GM19035 (cell line): Measurements from ENCODE around the gene TMEM209.
"Not testable (repeated sequence)": the region's sequence is repeated elsewhere in the genome, so short reads cannot be mapped to it uniquely, and the experiment has no call there.

Experiments used
- ATAC-seq: cut with Tn5 transposase; IDR thresholded peaks from one replicate; pipeline ENCODE4 v1.9.1; 2021; ENCODE audit not compliant: unreplicated experiment

The TMEM209 gene

GRCh38 chr7:130205084-130205947 is at the start of gene TMEM209:
TMEM209 (minus strand) TSS chr7:130205406; CDS start chr7:130205375, 31 bp downstream.
- peak; percentile 96 for ATAC-seq

DNA sequence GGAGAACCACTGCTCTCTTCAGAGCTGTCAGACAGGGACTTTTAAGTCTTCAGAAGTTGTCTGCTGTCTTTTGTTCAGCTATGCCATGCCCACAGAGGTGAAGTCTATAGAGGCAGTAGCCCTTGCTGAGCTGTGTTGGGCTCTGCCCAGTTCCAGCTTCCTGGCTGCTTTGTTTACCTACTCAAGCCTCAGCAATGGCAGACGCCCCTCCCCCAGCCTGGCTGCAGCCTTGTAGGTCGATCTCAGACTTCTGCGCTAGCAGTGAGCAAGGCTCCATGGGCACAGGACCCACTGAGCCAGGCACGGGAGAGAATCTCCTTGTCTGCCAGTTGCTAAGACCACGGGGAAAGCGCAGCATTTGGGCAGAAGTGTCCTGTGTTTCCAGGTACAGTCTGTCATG is 49.3 kb upstream of the TMEM209 start:
- ATAC-seq, result no peak

GRCh38 chr7:130249626-130250025 is 44.4 kb upstream of the TMEM209 start:
- not testable (repeated sequence) for ATAC-seq

- not testable (repeated sequence) for ATAC-seq
These were observed 43.6 kb upstream of the TMEM209 start for GRCh38 chr7:130248842-130249241.

DNA sequence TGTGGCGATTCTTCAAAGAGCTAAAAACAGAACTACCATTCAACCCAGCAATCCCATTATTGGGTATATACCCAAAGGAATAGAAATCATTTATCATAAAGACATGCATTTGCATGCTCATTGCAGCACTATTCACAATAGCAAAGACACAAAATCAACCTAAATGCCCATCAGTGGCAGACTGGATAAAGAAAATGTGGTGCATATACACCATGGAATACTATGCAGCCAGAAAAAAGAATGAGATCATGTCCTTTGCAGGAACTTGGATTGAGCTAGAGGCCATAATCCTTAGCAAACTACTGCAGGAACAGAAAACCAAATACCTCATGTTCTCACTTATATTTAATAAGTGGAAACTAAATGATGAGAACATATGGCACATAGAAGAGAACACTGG is 41.3 kb upstream of the TMEM209 start:
- ATAC-seq, result not testable (repeated sequence)

- not testable (repeated sequence) for ATAC-seq
These were observed 38.3 kb upstream of the TMEM209 start for GRCh38 chr7:130243486-130243885.

DNA sequence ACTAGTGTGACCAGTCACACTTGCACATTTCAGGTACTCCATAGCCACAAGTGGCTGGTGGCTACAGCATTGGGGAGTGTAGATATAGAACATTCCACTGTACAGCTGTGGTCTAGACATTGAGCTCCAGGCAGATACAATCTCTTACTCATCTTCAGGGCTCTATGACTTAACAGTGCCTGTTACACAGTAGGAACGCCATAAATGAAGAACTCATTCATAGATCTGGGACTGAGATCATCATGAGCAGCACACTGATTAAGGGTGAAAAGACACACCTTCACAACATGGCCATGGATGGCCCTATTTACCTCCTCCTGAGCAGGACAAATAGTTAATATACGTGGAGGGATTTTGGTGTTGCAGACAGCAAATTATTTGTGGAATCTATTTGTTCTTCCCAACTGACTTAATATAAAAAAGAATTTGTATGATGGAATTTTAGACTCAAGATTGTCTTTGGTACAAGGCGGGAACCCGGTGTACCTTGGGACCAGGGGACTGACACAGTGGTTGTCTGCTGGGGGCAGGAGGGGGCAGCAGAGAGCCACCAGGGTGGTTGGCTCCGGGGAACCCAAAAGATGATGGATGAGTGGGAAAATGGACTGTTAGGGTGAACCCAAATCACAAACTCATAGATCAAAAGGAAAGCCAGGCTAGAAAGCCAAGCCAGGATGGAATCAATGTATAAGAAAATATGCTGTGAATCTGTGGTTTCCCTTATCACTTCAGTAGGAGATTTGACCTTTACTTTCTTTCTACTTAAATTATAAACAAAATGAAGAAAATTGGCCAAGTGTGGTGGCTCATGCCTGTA is 37.2 kb upstream of the TMEM209 start:
- ATAC-seq, result no peak

DNA sequence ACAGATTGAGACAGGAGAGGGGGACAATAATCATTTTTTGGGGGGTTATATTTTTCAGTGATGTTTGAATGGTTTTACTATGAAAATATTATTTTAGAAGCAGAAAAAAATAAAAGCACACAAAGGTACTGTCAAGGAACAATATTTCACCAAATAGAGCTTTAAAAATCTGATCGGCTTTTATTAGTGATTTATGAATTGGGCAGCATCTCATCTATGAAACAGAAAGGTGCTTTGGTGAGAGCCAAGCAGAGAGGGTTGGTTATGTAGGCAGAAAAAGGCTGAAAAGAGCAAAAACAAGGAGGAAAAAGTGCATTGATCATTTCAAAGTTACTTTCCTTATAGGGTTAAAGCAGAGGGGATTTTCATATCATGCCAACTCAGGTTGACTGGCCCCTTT is 35.0 kb upstream of the TMEM209 start:
- ATAC-seq, result no peak

DNA sequence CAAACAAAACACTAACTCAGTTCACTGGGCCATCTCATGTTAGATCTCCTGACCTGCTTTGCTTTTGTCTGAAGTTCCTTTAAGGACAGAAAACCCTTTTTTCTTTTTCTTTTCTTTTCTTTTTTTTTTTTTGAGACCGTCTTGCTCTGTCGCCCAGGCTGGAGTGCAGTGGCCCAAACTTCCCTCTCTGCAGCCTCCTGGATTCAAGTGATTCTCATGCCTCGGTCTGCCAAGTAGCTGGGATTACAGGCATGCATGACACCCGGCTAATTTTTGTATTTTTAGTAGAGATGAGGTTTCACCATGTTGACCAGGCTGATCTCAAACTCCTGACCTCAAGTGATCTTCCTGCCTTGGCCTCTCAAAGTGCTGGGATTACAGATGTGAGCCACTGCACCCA is 31.2 kb upstream of the TMEM209 start:
- not testable (repeated sequence) for ATAC-seq

DNA sequence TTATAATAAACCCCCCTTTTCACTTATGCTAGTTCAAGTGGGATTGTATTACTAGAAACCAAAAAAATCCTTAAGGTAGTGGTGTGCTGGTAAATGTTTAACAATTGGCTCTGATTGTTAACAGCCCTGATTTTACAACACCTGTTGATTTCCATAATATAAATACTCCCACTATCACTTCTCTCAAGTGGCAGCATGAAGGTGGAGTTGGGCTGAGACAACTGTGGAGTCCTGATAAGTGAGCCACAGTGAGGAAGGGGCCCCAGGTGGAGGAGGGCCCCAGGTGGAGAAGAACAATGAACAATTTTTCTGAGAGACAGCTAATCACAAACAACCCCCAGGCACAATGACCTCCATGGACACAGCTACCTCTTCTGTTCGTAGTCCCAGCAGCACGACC is 28.9 kb upstream of the TMEM209 start:
- ATAC-seq, result no peak

DNA sequence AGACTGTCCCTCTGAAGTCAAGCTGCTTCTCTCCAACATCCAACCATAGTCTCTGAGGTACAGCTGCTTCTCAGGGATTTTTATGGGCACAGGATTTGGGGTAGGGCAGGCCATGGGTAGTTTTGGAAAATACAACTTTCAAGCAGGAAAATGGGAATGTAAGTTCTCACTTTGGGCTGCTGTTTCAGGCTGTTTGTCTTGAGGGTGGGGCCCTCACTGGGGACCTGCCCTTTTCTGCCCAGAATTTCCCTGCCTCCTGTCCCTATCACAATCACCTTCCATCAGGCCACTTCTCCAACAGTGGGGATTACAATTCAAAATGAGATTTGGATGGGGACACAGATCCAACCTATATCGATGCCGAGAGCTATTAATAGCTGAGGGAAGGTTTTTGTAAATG is 27.0 kb upstream of the TMEM209 start:
- no peak for ATAC-seq

GRCh38 chr7:130231792-130232191 is 26.6 kb upstream of the TMEM209 start:
- no peak for ATAC-seq

DNA sequence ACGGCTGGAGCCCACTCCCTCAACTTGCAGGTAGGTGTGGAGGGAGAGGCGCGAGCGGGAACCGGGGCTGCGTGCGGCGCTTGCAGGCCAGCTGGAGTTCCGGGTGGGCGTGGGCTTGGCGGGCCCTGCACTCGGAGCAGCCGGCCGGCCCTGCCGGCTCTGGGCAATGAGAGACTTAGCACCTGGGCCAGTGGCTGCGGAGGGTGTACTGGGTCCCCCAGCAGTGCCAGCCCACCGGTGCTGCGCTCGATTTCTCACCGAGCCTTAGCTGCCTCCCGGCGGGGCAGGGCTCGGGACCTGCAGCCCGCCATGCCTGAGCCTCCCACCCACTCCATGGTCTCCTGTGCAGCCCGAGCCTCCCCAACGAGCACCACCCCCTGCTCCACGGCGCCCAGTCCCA is 24.8 kb upstream of the TMEM209 start:
- ATAC-seq, result not testable (repeated sequence)

DNA sequence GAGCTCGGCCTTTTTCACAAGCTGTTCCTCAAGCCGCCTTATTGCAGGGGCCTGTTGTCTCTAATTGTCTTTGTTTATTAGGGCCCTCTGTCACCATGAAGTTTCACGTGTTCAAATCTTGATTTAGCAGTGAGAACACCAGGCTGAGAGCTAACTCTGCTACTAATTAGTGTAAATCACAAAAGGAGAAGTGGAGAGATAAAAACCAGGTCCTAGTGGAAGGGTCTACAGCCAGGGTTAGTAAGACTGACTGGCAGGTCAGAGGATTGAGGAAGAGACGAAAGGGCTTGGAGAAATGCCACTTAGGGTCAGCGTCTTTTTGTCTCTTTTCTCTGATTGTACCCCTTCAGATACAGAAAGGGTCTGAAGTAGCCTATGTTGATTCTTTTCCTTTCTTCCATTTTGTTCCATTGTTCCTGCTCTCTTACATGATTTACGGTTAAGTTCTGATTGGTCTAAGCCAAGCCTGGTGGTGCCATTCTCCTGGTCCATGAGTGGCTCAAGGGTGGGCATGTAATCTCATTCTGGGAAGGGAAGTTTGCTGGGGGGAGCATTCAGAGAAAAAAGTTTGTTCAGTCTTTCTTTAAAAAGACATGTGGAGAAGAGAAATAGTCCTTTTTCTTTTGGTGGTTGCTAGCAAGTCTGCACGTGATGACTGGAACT is 23.8 kb upstream of the TMEM209 start:
- no peak for ATAC-seq

GRCh38 chr7:130227883-130228575 is 22.8 kb upstream of the TMEM209 start:
- ATAC-seq, result no peak

GRCh38 chr7:130226333-130226732 is 21.1 kb upstream of the TMEM209 start:
- no peak for ATAC-seq

DNA sequence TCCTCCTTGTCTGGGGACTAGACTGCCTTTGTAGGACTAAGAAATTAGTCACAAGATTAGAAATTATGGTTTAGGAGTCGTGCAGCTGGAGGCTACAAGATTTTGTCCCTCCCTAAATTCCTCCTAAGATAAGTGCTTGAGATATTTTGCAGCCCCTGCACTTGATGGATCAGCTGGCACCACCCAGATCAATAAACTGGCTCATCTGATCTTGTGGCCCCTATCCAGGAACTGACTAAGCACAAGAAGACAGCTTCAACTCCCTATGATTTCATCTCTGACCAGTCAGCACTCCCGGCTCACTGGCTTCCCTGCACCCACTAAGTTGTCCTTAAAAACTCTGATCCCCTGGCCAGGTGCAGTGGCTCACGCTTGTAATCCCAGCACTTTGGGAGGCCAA is 19.7 kb upstream of the TMEM209 start:
- ATAC-seq, result not testable (repeated sequence)

GRCh38 chr7:130224210-130224609 is 19.0 kb upstream of the TMEM209 start:
- ATAC-seq, result no peak

DNA sequence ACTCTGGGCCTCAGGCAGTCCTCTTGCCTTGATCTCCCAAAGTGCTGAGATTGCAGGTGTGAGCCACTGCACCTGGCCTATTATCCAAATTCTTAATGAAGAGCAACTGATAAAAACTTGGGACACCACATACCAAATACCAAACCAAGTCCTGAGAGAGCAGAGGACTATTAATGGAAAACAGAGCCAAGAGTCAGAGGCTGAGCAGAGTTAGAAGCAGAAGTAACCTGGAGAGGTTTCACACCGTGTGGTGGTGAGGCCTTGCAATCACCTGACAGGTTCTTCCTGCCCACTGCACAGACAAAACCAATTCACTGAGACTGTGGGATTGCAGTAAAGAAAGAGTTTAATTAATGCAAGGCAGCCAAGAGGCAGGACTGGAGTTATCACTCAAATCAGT is 18.4 kb upstream of the TMEM209 start:
- ATAC-seq, result no peak

DNA sequence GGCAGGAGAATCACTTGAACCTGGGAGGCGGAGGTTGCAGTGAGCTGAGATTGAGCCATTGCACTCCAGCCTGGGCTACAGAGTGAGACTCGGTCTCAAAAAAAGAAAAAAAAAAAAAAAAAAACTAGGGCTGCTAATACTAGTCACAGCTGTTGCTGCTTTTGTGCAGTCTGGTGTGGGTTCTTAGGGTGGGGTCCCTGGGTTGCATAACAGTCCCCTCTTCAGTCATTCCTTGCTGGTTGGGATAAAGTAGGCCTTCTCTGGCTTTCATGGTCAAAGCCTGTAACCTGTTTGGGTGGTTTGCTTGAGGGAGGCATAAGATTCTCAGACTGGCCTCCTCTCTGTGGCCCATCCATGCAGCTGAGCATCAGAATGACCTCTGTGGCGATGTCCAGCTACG is 16.5 kb upstream of the TMEM209 start:
- no peak for ATAC-seq

GRCh38 chr7:130219871-130220270 is 14.7 kb upstream of the TMEM209 start:
- ATAC-seq, result no peak
